H9 (cell line): ENCODE results near the gene KCNIP4. TPM values are rescaled to one million over a fixed set of nuclear protein-coding genes. Genes with fewer than 3 reads are reported as not detected.

Experiments
- DNase-seq: peaks from one replicate; pipeline ENCODE4 v3.0.0-alpha.2; 2017
- H2AFZ ChIP-seq: one replicate; pipeline ENCODE4 v1.6.1; 2013; ENCODE audit warnings: mild to moderate bottlenecking, low read length, control low read depth, moderate library complexity
- H2AK5ac ChIP-seq: 2 replicates; pipeline ENCODE4 v1.6.1; 2013; ENCODE audit warnings: low read length, control low read depth, mixed read lengths; ENCODE audit not compliant: insufficient read length
- H2BK120ac ChIP-seq: one replicate; pipeline ENCODE4 v1.6.1; 2013; ENCODE audit warnings: low read depth, mild to moderate bottlenecking, low read length, control low read depth, inconsistent platforms; ENCODE audit not compliant: poor library complexity, severe bottlenecking
- H2BK12ac ChIP-seq: 2 replicates; pipeline ENCODE4 v1.6.1; 2013; ENCODE audit warnings: low read length, control low read depth, mixed read lengths, low read depth; ENCODE audit not compliant: insufficient read length
- H2BK15ac ChIP-seq: 2 replicates; pipeline ENCODE4 v1.6.1; 2013; ENCODE audit warnings: low read depth, low read length, control low read depth
- H2BK20ac ChIP-seq: one replicate; pipeline ENCODE4 v1.6.1; 2013; ENCODE audit warnings: low read depth, mild to moderate bottlenecking, low read length, control low read depth, inconsistent platforms; ENCODE audit not compliant: poor library complexity, severe bottlenecking
- H2BK5ac ChIP-seq: 2 replicates; pipeline ENCODE4 v1.6.1; 2013; ENCODE audit warnings: low read length, control low read depth, mixed read lengths; ENCODE audit not compliant: insufficient read length
- H3K14ac ChIP-seq: 2 replicates; pipeline ENCODE4 v1.6.1; 2013; ENCODE audit warnings: low read length, control low read depth; ENCODE audit not compliant: insufficient read depth
- H3K18ac ChIP-seq: 2 replicates; pipeline ENCODE4 v1.6.1; 2013; ENCODE audit warnings: low read depth, mild to moderate bottlenecking, mixed read lengths, low read length, control low read depth; ENCODE audit not compliant: insufficient read length
- H3K23ac ChIP-seq: 2 replicates; pipeline ENCODE4 v1.6.1; 2013; ENCODE audit warnings: low read length, control low read depth, mixed read lengths, low read depth; ENCODE audit not compliant: insufficient read length
- H3K23me2 ChIP-seq: 2 replicates; pipeline ENCODE4 v1.6.1; 2013; ENCODE audit warnings: low read depth, mild to moderate bottlenecking, mixed read lengths, low read length, control low read depth; ENCODE audit not compliant: insufficient read length, poor library complexity, severe bottlenecking
- H3K27ac ChIP-seq: 2 replicates; pipeline ENCODE4 v1.5.1; 2013; ENCODE audit warnings: low read length, control low read depth, mixed read lengths, low read depth; ENCODE audit not compliant: insufficient read length
- H3K27me3 ChIP-seq: 2 replicates; pipeline ENCODE4 v1.6.1; 2013; ENCODE audit warnings: low read length, control low read depth, inconsistent platforms; ENCODE audit not compliant: insufficient read depth
- H3K4ac ChIP-seq: 2 replicates; pipeline ENCODE4 v1.6.1; 2013; ENCODE audit warnings: low read depth, mild to moderate bottlenecking, control low read depth, inconsistent platforms, low read length, moderate library complexity
- H3K4me1 ChIP-seq: 2 replicates; pipeline ENCODE4 v1.6.1; 2013; ENCODE audit warnings: low read length, control low read depth, inconsistent platforms; ENCODE audit not compliant: insufficient read depth
- H3K4me2 ChIP-seq: 2 replicates; pipeline ENCODE4 v1.6.1; 2013; ENCODE audit warnings: low read length, control low read depth, mixed read lengths; ENCODE audit not compliant: insufficient read length, insufficient read depth
- H3K56ac ChIP-seq: 2 replicates; pipeline ENCODE4 v1.6.1; 2013; ENCODE audit warnings: low read depth, mild to moderate bottlenecking, mixed read lengths, low read length, control low read depth; ENCODE audit not compliant: insufficient read length
- H3K79me1 ChIP-seq: 2 replicates; pipeline ENCODE4 v1.6.1; 2013; ENCODE audit warnings: low read depth, mild to moderate bottlenecking, moderate library complexity, low read length, control low read depth, inconsistent platforms; ENCODE audit not compliant: insufficient read depth, poor library complexity, severe bottlenecking
- H3K79me2 ChIP-seq: 2 replicates; pipeline ENCODE4 v1.6.1; 2013; ENCODE audit warnings: low read length, control low read depth, inconsistent platforms; ENCODE audit not compliant: insufficient read depth
- H3K9ac ChIP-seq: 2 replicates; pipeline ENCODE4 v1.6.1; 2013; ENCODE audit warnings: low read length, control low read depth, mixed read lengths; ENCODE audit not compliant: insufficient read length; ENCODE audit errors: extremely low read depth
- H3K9me3 ChIP-seq: one replicate; pipeline ENCODE4 v1.6.1; 2013; ENCODE audit warnings: low read depth, low read length, inconsistent platforms; ENCODE audit not compliant: control insufficient read depth
- H3T11ph ChIP-seq: one replicate; pipeline ENCODE4 v1.6.1; 2013; ENCODE audit warnings: mild to moderate bottlenecking, low read length, control low read depth, inconsistent platforms
- H4K20me1 ChIP-seq: one replicate; pipeline ENCODE4 v1.6.1; 2013; ENCODE audit not compliant: control insufficient read depth, insufficient read length, insufficient read depth
- H4K5ac ChIP-seq: 2 replicates; pipeline ENCODE4 v1.6.1; 2013; ENCODE audit warnings: low read depth, mild to moderate bottlenecking, mixed read lengths, low read length, control low read depth; ENCODE audit not compliant: insufficient read length
- H4K8ac ChIP-seq: replicated peaks from 2 replicates; pipeline ENCODE4 v1.6.1; 2013; ENCODE audit warnings: low read length, control low read depth, mixed read lengths, low read depth; ENCODE audit not compliant: insufficient read length
- H4K91ac ChIP-seq: 2 replicates; pipeline ENCODE4 v1.6.1; 2013; ENCODE audit warnings: low read depth, mild to moderate bottlenecking, moderate library complexity, mixed read lengths, low read length, control low read depth; ENCODE audit not compliant: insufficient read length
- H3K27ac Mint-ChIP-seq, 3 experiments: 2 replicates in 2 of 3; 3 replicates in 1 of 3; pipeline ENCODE4 v1.8.0; 2020 to 2021; ENCODE audit warnings: mixed read lengths in 3 of 3, mild to moderate bottlenecking in 1 of 3, moderate library complexity in 1 of 3
- H3K27me3 Mint-ChIP-seq: 2 replicates; pipeline ENCODE4 v1.8.0; 2021; ENCODE audit warnings: low read depth, mild to moderate bottlenecking, moderate library complexity, mixed read lengths
- H3K36me3 Mint-ChIP-seq, 3 experiments: 2 replicates in 2 of 3; 3 replicates in 1 of 3; pipeline ENCODE4 v1.8.0; 2020 to 2021; ENCODE audit warnings: low read depth in 3 of 3, mixed read lengths in 3 of 3; ENCODE audit not compliant: insufficient read depth in 1 of 3
- H3K4me1 Mint-ChIP-seq, 2 experiments: 2 replicates each; pipeline ENCODE4 v1.8.0; 2020; ENCODE audit warnings: mixed read lengths in 2 of 2
- H3K4me3 Mint-ChIP-seq, 2 experiments: 2 replicates in 1 of 2; 3 replicates in 1 of 2; pipeline ENCODE4 v1.8.0; 2020 to 2021; ENCODE audit warnings: mild to moderate bottlenecking in 2 of 2, mixed read lengths in 2 of 2, moderate library complexity in 1 of 2
- H3K9me3 Mint-ChIP-seq, 2 experiments: 2 replicates in 1 of 2; 3 replicates in 1 of 2; pipeline ENCODE4 v1.8.0; 2020; ENCODE audit warnings: mild to moderate bottlenecking in 2 of 2, mixed read lengths in 2 of 2, moderate library complexity in 1 of 2
- WGBS: extraction: QIAGEN DNeasy Blood & Tissue Kit; methylation state at CpG from one replicate; pipeline ENCODE4 v1.1.7; 2013; ENCODE audit warnings: missing lambda C conversion rate, low lambda C conversion rate, mixed read lengths; ENCODE audit not compliant: insufficient read length; ENCODE audit errors: extremely low coverage; 5-methylcytosine and 5-hydroxymethylcytosine counted together
- total RNA-seq: library from RNA; stranded (reverse); gene quantifications from 2 replicates; pipeline ENCODE4 v1.2.1, GENCODE V29; 2021
- TF ChIP-seq, protein P1 (sequence below): fragments of 200-600 bp; sonication (generic); conservative IDR thresholded peaks from 3 replicates; pipeline ENCODE4 v1.8.0; 2021; ENCODE audit warnings: antibody characterized with exemption, mild to moderate bottlenecking

Gene KCNIP4
- total RNA-seq, 1 experiment from 2014 or later = not detected

DNA sequence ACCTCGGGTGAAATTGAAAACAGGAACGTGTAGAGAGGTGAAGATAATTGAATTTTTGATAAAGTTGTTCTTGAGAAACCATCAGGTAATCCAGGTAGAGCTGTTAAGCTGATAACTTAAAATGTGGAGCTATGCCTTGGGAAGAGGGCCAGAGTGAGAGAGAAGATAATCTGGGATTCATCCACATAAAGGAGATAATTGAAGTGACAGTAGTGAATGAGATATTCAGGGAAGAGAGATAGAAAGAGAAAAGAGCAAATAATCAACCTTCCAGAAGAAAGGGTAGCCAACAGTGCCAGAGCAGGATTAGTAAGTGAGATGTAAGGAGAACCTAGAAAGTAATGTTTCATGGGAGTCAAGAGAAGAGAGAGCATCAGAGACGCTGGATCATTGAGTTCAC, 950.7 kb downstream of the KCNIP4 start:
- no CpG with 5 or more reads among the region's 3 CpGs for WGBS
- no peak overlapping the region for H2BK12ac ChIP-seq
- H3K79me2 ChIP-seq = no peaks in the 10 kb centered on the region
- no peak overlapping the region for H3K9ac ChIP-seq
- no peak overlapping the region for H2BK15ac ChIP-seq
- no peak overlapping the region for H2AK5ac ChIP-seq
- H2BK120ac ChIP-seq = no peak overlapping the region
- H3K56ac ChIP-seq = no peak overlapping the region
- no peaks in the 10 kb centered on the region for H3K27me3 ChIP-seq
- no peaks in the 10 kb centered on the region for H3K9me3 ChIP-seq
- H3K18ac ChIP-seq = no peak overlapping the region
- no peak overlapping the region for H2AFZ ChIP-seq
- H4K8ac ChIP-seq = no peak overlapping the region
- no peak overlapping the region for H4K91ac ChIP-seq
- no peak overlapping the region for H3K23ac ChIP-seq
- H3K4me3 Mint-ChIP-seq = no peak overlapping the region
- peaks cover 4% of the 10 kb centered on the region in 2 experiments; a peak in 3 of 5 replicates for H3K9me3 Mint-ChIP-seq
- H3K27ac Mint-ChIP-seq = no peak overlapping the region
- no peak overlapping the region for H3K4ac ChIP-seq
- no peaks in the 10 kb centered on the region for H3K4me1 ChIP-seq
- no peak overlapping the region for H2BK20ac ChIP-seq
- H4K20me1 ChIP-seq = no peaks in the 10 kb centered on the region
- H3K36me3 Mint-ChIP-seq = no peaks in the 10 kb centered on the region; a peak in 1 of 7 replicates
- H3K14ac ChIP-seq = no peak overlapping the region
- no peaks in the 10 kb centered on the region for H3K79me1 ChIP-seq
- no peak overlapping the region for H3K4me2 ChIP-seq
- TF ChIP-seq, protein P1, sequence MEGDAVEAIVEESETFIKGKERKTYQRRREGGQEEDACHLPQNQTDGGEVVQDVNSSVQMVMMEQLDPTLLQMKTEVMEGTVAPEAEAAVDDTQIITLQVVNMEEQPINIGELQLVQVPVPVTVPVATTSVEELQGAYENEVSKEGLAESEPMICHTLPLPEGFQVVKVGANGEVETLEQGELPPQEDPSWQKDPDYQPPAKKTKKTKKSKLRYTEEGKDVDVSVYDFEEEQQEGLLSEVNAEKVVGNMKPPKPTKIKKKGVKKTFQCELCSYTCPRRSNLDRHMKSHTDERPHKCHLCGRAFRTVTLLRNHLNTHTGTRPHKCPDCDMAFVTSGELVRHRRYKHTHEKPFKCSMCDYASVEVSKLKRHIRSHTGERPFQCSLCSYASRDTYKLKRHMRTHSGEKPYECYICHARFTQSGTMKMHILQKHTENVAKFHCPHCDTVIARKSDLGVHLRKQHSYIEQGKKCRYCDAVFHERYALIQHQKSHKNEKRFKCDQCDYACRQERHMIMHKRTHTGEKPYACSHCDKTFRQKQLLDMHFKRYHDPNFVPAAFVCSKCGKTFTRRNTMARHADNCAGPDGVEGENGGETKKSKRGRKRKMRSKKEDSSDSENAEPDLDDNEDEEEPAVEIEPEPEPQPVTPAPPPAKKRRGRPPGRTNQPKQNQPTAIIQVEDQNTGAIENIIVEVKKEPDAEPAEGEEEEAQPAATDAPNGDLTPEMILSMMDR = no peak
- no peaks in the 10 kb centered on the region for H3K23me2 ChIP-seq
- DNase-seq = no peak
- H3K27ac ChIP-seq = no peak overlapping the region
- H4K5ac ChIP-seq = no peak overlapping the region
- no peak overlapping the region for H2BK5ac ChIP-seq
- no peak overlapping the region for H3T11ph ChIP-seq
- no peaks in the 10 kb centered on the region for H3K27me3 Mint-ChIP-seq
- H3K4me1 Mint-ChIP-seq = no peaks in the 10 kb centered on the region
